Skeletal muscle cell (primary cell): Measurements from ENCODE around the gene CTSG.
"Not testable (repeated sequence)": the region's sequence is repeated elsewhere in the genome, so short reads cannot be mapped to it uniquely, and the experiment has no call there.

ENCODE experiments used
- DNase-seq: peaks from one replicate; pipeline ENCODE4 v3.0.0-alpha.2; 2010; ENCODE audit warnings: low read depth
- H3K4me3 ChIP-seq: 2 replicates; pipeline ENCODE4 v1.5.1; 2011; ENCODE audit warnings: low read depth, mild to moderate bottlenecking, control low read depth, low read length, moderate library complexity

The CTSG gene

GRCh38 chr14:24576182-24576581 is at the start of gene CTSG:
CTSG (minus strand) TSS chr14:24576250; CDS start chr14:24576223, 27 bp downstream.
- DNase-seq, result no peak
- H3K4me3 ChIP-seq, result no peak within 1 kb of the TSS

GRCh38 chr14:24613747-24614146 is 37.7 kb upstream of the CTSG start:
- no peak for DNase-seq
- H3K4me3 ChIP-seq, result no peak overlapping the region

GRCh38 chr14:24613241-24613640 is 37.2 kb upstream of the CTSG start:
- H3K4me3 ChIP-seq, result no peak overlapping the region
- no peak for DNase-seq

- no peak for DNase-seq
- H3K4me3 ChIP-seq, result no peak overlapping the region
These were observed 36.1 kb upstream of the CTSG start for GRCh38 chr14:24612196-24612595.

GRCh38 chr14:24609655-24610344 is 33.8 kb upstream of the CTSG start, which contains the start of gene GZMH:
GZMH (minus strand) TSS chr14:24609685; CDS start chr14:24609613, 72 bp downstream.
- H3K4me3 ChIP-seq, result no peak within 1 kb of the TSS
- DNase-seq, result no peak

- H3K4me3 ChIP-seq, result no peak overlapping the region
- DNase-seq, result no peak
These were observed 31.8 kb upstream of the CTSG start for GRCh38 chr14:24607635-24608514.

- DNase-seq, result no peak
- H3K4me3 ChIP-seq, result no peak overlapping the region
These were observed 31.0 kb upstream of the CTSG start for GRCh38 chr14:24607081-24607480.

GRCh38 chr14:24606297-24606696 is 30.2 kb upstream of the CTSG start:
- DNase-seq, result no peak

GRCh38 chr14:24605435-24606190 is 29.6 kb upstream of the CTSG start:
- no peak overlapping the region for H3K4me3 ChIP-seq
- no peak for DNase-seq

More at GRCh38 chr14:24606297-24606696, 30.2 kb upstream of the CTSG start:
- no peak overlapping the region for H3K4me3 ChIP-seq

- DNase-seq, result no peak
- H3K4me3 ChIP-seq, result no peak overlapping the region
These were observed 21.4 kb upstream of the CTSG start for GRCh38 chr14:24597403-24597802.

GRCh38 chr14:24595073-24595808 is 19.2 kb upstream of the CTSG start:
- no peak for DNase-seq
- no peak overlapping the region for H3K4me3 ChIP-seq

- not testable (repeated sequence) for DNase-seq, H3K4me3 ChIP-seq
These were observed 15.0 kb upstream of the CTSG start for GRCh38 chr14:24591004-24591403.

- H3K4me3 ChIP-seq, DNase-seq: not testable (repeated sequence)
These were observed 8.4 kb upstream of the CTSG start for GRCh38 chr14:24584402-24584801.

- no peak for DNase-seq
- no peak overlapping the region for H3K4me3 ChIP-seq
These were observed 2.5 kb upstream of the CTSG start for GRCh38 chr14:24578558-24578957.

GRCh38 chr14:24576771-24577170 is 721 bp upstream of the CTSG start:
- no peak for DNase-seq
- H3K4me3 ChIP-seq, result no peak overlapping the region

GRCh38 chr14:24574206-24574774 is 1.8 kb downstream of the CTSG start:
- H3K4me3 ChIP-seq, result no peak overlapping the region
- no peak for DNase-seq

GRCh38 chr14:24566318-24566717 is 9.7 kb downstream of the CTSG start:
- no peak overlapping the region for H3K4me3 ChIP-seq
- no peak for DNase-seq

GRCh38 chr14:24565766-24566165 is 10.3 kb downstream of the CTSG start:
- H3K4me3 ChIP-seq, result no peak overlapping the region
- no peak for DNase-seq

- DNase-seq, result no peak
- no peak overlapping the region for H3K4me3 ChIP-seq
These were observed 12.5 kb downstream of the CTSG start for GRCh38 chr14:24563505-24563904.
